ENCODE results near the gene CAMK2N2.

DNA sequence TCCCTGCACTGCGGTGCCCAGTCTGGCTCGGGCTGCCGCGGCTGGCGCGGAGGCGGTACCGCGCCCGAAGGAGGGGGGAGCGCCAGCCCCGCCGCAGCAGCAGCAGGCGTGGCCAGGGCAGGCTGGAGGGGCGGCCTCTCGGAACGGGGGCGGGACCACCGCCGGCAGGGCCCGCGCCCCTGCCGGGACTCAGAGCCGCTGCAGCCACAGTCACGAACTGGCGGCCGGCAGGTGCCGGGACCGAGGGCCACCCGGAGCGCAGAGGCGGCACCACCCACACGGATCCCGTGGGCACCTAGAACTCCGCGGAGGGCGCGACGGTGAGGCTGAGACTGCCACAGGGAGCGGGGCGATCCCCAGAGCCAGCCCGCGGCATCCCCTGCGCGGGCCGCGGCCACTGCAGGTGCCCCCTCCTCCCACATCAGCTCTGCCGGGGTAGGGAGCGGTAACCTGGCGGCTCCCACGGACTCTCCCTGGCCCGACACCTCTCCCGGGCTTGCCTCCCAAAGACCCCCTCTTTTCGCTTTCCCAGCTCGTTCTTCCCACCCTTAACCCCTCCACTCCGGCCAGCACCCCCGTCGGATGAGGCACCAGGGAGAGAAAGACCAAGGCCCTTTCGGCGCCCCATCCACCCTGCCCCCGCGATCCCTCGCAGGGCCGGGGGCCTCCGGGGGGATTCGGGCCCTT, 31.8 kb downstream of the CAMK2N2 start, which contains the start of gene VWA5B2:
- peak; percentile 99 for TF ChIP-seq EZH2 (IDR thresholded peaks at IDR 0.05; ENCODE audit: low read length)
- TF ChIP-seq, protein P1, sequence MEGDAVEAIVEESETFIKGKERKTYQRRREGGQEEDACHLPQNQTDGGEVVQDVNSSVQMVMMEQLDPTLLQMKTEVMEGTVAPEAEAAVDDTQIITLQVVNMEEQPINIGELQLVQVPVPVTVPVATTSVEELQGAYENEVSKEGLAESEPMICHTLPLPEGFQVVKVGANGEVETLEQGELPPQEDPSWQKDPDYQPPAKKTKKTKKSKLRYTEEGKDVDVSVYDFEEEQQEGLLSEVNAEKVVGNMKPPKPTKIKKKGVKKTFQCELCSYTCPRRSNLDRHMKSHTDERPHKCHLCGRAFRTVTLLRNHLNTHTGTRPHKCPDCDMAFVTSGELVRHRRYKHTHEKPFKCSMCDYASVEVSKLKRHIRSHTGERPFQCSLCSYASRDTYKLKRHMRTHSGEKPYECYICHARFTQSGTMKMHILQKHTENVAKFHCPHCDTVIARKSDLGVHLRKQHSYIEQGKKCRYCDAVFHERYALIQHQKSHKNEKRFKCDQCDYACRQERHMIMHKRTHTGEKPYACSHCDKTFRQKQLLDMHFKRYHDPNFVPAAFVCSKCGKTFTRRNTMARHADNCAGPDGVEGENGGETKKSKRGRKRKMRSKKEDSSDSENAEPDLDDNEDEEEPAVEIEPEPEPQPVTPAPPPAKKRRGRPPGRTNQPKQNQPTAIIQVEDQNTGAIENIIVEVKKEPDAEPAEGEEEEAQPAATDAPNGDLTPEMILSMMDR (optimal IDR thresholded peaks at IDR 0.05 in 1 of 3, IDR thresholded peaks at IDR 0.05 in 1 of 3, conservative IDR thresholded peaks at IDR 0.05 in 1 of 3; ENCODE audit: extremely low read depth in 1 of 3, insufficient read depth in 2 of 3, low read length in 3 of 3) = no peak

Data from keratinocyte (primary cell).